Endothelial cell (in vitro differentiated cells): Measurements from ENCODE around the gene SDCBP2. TPM values are rescaled to one million over a fixed set of nuclear protein-coding genes. Genes with fewer than 3 reads are reported as not detected.

Experiments
- DNase-seq: peaks from one replicate; pipeline ENCODE4 v3.0.0; 2021; ENCODE audit warnings: low spot score
- H3K27ac Mint-ChIP-seq: one replicate; pipeline ENCODE4 v1.8.0; 2021; ENCODE audit warnings: mixed read lengths, inconsistent platforms; ENCODE audit not compliant: unreplicated experiment
- H3K27me3 Mint-ChIP-seq: one replicate; pipeline ENCODE4 v1.8.0; 2021; ENCODE audit warnings: mild to moderate bottlenecking, moderate library complexity, mixed read lengths, inconsistent platforms; ENCODE audit not compliant: unreplicated experiment
- H3K36me3 Mint-ChIP-seq: one replicate; pipeline ENCODE4 v1.8.0; 2021; ENCODE audit warnings: mild to moderate bottlenecking, low read depth, mixed read lengths, inconsistent platforms; ENCODE audit not compliant: unreplicated experiment
- H3K4me1 Mint-ChIP-seq: one replicate; pipeline ENCODE4 v1.8.0; 2021; ENCODE audit warnings: mild to moderate bottlenecking, mixed read lengths, inconsistent platforms; ENCODE audit not compliant: unreplicated experiment
- H3K4me3 Mint-ChIP-seq: one replicate; pipeline ENCODE4 v1.8.0; 2021; ENCODE audit warnings: mild to moderate bottlenecking, mixed read lengths, inconsistent platforms; ENCODE audit not compliant: unreplicated experiment
- H3K9me3 Mint-ChIP-seq: one replicate; pipeline ENCODE4 v1.8.0; 2021; ENCODE audit warnings: mixed read lengths, inconsistent platforms; ENCODE audit not compliant: unreplicated experiment
- CTCF ChIP-seq: fragments of 200-600 bp; sonication (generic); IDR thresholded peaks from one replicate; pipeline ENCODE4 v1.5.0; 2021; ENCODE audit warnings: antibody characterized with exemption; ENCODE audit not compliant: unreplicated experiment
- total RNA-seq: library from RNA; stranded (reverse); fragmentation: NEBNext Ultra II Directional; extraction: Animal tissue kit (Norgen Biotek cat#: 25700); gene quantifications from one replicate; pipeline ENCODE4 v1.2.1, GENCODE V29; 2021; ENCODE audit not compliant: unreplicated experiment

The SDCBP2 gene
- total RNA-seq, 1 donor from 2014 or later, result 10.1 TPM

GRCh38 chr20:1327241-1327653, 1.7 kb downstream of the SDCBP2 start:
- no peak for TF ChIP-seq CTCF
- DNase-seq, result no peak
- Mint-ChIP-seq H3K9me3 (no peaks in the 10 kb centered on the region), H3K36me3 (peaks cover 4% of the 10 kb centered on the region), H3K4me1 (peaks cover 40% of the 10 kb centered on the region), H3K27ac (no peak overlapping the region), H3K4me3 (no peak overlapping the region), H3K27me3 (peaks cover 11% of the 10 kb centered on the region)

DNA sequence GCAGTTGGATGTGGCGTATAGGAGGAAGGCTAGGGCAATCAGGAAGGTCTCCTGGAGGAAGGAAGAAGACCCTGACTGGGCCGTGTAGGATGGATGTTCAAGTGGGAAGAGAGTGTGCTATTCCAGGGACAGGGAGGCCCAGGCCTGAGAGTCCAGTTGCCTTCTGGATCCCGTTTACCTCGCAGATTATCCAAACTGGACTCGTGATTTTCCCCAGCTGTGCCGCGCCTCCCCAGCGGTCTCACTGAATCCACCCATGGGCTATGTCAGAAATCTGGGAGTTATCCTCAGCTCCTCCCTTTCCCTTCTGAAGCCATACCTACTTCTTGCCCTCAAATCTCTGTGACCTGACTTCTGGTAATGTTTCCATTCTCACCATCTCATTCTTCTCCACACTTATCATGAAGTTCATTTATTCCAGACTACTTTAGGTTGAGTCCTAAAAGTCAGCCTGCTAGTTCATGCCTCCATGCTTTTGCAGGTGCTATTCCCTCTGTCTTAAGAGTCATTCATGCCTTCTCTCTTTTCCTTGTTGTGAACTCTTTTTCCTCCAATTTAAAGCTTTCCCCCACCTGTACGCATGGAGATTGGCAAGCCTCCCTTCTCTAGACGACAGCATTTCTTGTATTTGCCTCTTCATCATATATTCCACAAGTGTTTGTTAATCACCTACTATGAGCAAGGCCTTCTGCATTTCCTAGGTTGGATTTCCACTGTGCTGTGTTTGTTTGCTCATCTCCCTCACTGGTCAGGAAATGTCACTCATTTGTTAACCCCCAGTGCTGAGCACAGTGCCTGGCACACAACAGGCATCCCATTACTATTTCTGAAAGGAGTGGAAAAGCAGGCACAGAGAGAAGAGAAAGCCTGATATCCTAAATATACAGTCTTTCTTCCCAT, 2.7 kb downstream of the SDCBP2 start:
- DNase-seq, result no peak
- Mint-ChIP-seq H3K4me3 (no peak overlapping the region), H3K9me3 (no peaks in the 10 kb centered on the region), H3K36me3 (peaks cover 4% of the 10 kb centered on the region), H3K27ac (no peak overlapping the region), H3K27me3 (peaks cover 13% of the 10 kb centered on the region), H3K4me1 (peaks cover 50% of the 10 kb centered on the region)
- no peak for TF ChIP-seq CTCF

DNA sequence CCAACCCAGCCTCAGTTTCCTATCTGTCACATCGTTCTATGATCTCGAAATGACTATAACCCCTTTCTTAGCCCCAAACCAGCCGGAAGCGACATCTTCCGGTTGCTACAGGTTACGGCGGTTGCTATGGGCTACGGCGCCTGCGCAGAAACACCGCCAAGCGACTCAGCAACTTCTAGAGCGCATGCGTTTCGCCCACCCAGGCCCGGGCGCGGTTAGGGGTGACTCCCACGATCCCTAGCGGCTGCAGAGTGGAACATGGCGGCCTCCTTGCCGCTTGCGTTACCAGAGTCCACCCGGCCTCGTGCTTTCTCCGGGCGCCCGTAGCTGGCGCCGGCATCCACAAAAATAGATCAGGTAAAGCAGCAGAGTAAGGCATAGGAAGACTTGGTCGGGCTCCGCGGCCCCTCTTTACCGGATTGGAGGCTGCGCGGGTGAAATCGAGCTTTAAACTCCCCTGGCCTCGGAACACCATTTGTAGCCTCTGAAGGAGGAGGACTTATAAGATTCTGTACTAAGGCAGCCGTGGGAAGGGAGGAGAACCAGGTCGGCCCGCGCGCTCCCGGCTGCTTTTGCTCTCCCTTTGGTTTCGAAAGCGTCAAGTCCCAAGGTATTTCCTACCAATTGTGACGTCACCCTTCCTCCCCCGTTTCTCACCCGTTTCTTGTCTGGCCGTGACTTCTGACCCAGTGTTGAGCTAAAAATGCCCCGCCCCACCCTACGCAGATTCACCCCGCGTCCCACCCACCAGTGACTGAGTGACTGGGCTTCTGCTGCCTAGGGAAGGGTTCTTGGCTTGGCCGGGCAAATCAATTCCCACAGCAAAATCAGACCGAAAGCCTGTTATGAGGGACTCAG, 3.5 kb downstream of the SDCBP2 start:
- Mint-ChIP-seq H3K4me1 (peaks cover 53% of the 10 kb centered on the region), H3K9me3 (no peaks in the 10 kb centered on the region), H3K36me3 (no peaks in the 10 kb centered on the region), H3K27ac (no peak overlapping the region), H3K27me3 (peaks cover 11% of the 10 kb centered on the region), H3K4me3 (no peak overlapping the region)
- peak; percentile 21 for TF ChIP-seq CTCF
- peak; percentile 96 for DNase-seq

DNA sequence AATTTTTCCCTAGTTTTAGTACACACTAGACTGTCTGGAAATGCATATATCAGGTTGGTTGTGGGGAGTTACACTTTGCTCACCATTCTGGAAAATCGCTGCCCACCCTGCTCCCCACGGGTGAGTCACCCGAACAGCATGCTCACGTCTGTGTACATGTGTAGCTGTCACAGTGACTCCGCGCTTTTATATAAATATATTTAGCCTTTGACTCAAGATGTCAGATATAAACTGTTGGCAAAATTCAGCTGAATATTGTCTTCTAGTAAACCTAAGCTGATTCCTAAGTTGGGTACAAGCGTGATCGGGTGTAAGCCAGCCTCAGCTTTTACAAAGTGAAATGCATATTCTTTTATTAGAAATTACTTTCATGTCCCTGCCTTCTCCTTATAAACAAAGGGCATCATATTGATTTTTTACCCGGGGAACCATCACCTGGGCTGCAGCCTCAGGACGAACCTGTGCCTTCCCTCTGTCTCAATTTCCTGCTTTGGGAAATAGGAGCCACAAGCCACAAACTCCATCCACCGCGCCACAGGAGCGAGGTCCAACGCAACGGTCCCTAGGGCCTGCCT, 4.3 kb downstream of the SDCBP2 start:
- no peaks in the 10 kb centered on the region for H3K9me3 Mint-ChIP-seq
- peaks cover 51% of the 10 kb centered on the region for H3K4me1 Mint-ChIP-seq
- H3K27me3 Mint-ChIP-seq, result peaks cover 11% of the 10 kb centered on the region
- H3K27ac Mint-ChIP-seq, result no peak overlapping the region
- no peak overlapping the region for H3K4me3 Mint-ChIP-seq
- DNase-seq, result no peak
- no peak for TF ChIP-seq CTCF
- H3K36me3 Mint-ChIP-seq, result no peaks in the 10 kb centered on the region
